ENCODE results near the gene DDX60.
A peak's percentile ranks its signal among the peaks of the same experiment; 100 is the strongest.

Gene DDX60

DNA sequence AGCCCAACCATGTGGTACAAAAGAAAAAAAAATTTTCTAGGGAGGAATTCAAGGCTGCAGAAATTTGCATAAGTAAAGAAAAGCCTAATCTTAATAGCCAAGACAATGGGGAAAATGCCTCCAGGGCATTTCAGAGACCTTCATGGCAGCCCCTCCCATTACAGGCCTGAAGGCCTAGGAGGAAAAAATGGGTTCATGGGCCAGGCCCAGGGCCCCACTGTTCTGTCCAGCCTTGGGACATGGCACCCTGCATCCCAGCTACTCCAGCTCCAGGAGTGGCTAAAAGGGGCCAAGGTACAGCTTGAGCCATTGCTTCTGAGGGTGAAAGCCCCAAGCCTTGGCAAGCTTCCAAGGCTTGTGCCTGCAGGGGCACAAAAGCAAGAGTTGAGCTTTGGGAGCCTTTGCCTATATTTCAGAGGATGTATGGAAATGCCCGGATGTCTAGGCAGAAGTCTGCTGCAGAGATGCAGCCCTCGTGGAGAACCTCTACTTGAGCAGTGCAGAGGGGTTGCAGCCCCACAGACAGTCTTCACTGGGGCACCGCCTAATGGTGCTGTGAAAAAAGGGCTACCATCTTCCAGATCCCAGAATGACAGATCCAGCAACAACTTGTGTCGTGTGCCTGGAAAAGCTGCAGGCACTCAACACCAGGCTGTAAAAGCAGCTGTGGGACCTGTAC lies 115.2 kb downstream of the DDX60 start:
- no peak for DNase-seq

DNA sequence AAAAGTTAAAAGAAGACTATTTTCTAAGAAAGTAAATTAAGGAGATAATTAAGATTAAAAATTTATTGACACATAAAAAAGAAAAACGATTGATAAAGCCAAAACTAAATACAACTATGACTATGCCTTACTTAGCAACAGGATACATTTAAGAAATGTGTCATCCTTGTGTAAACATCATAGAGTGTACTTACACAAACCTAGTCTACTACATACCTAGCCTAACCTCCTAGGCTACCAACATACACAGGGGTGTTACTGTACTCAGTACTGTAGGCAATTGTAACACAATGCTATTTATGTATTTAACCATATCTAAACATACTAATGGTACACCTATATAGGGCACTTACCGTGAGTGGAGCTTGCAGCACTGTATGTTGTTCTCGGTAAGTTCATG lies 117.9 kb downstream of the DDX60 start:
- no peak for DNase-seq

- DNase-seq, result no peak
These were observed 119.1 kb downstream of the DDX60 start for GRCh38 chr4:168199260-168199957.

- DNase-seq, result no peak
These were observed 120.6 kb downstream of the DDX60 start for GRCh38 chr4:168197926-168198325.

DNA sequence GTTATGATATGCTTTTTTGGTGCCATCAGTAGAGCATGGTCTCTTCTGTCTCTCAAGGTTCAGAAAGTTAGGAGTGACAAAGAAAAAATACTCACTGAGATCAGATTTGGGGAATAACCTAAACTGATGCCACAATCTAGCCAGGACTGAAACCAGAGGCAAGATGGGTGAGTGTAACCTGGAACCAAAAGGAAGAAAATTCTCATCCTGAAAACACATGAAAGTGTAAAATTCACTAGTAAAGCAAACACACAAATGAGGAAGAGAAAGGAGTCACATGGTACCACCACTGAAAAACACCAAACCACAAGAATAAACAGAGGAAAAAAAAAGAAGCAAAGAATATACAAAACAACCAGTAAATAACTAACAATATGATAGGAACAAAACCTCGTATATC lies 129.8 kb downstream of the DDX60 start:
- no peak for DNase-seq

GRCh38 chr4:168183717-168184571 lies 134.6 kb downstream of the DDX60 start:
- DNase-seq, result peak; percentile 13

GRCh38 chr4:168177546-168178149 lies 140.9 kb downstream of the DDX60 start:
- DNase-seq, result no peak

DNA sequence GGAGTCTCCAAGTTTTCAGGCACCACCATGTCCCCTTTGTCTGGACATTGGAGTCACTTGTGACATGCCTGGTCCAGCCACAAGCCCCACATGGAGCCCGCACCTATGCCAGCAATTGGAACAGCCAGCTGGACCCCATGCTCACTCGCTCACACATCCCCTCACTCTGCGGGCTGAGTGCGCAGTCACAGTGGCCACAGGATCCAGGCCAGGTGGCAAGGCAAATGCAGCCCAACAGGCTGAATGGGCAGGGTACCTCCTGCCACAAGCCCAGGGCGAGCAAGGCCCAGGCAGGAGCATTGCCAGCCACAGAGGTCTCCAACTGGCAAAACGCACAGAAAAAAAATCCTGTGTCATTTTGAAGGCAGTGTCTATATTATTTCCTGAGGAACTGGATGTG lies 144.2 kb downstream of the DDX60 start:
- DNase-seq, result no peak

DNA sequence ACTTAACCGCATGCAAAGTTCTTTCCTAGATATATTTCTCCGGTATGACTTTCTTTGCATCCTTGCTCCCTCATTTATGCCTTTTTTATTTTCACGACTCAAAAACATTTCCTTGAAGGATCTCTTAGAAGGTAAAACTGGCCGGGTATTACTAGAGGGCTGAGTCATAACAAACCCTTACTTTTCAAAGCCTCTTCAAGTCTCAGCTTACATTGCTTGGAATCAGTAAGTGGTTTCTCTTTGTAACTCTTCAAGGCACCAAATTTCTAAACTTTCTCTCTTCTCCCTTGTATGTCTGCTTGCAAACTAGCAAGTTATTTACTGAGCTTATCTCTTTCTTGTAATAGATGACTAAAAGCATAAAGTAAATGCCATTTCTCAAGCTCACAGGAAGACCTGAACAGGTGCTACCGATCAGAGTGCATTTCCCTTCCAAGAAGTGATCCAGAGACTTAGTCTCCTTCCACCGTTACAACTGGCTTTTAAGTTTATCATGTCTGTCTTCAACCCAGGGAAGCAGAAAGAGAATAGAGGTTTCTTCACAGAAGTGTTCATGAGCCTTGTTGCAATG lies 150.8 kb downstream of the DDX60 start:
- no peak for DNase-seq
